Middle frontal gyrus (tissue), 1 donor: Measurements from ENCODE around the gene VILL.
A peak's percentile ranks its signal among the peaks of the same experiment; 100 is the strongest.

Experiments
- DNase-seq: peaks from one replicate; pipeline ENCODE4 v3.0.0-alpha.2; 2015; ENCODE audit warnings: low spot score; ENCODE audit errors: extremely low spot score

The VILL gene

DNA sequence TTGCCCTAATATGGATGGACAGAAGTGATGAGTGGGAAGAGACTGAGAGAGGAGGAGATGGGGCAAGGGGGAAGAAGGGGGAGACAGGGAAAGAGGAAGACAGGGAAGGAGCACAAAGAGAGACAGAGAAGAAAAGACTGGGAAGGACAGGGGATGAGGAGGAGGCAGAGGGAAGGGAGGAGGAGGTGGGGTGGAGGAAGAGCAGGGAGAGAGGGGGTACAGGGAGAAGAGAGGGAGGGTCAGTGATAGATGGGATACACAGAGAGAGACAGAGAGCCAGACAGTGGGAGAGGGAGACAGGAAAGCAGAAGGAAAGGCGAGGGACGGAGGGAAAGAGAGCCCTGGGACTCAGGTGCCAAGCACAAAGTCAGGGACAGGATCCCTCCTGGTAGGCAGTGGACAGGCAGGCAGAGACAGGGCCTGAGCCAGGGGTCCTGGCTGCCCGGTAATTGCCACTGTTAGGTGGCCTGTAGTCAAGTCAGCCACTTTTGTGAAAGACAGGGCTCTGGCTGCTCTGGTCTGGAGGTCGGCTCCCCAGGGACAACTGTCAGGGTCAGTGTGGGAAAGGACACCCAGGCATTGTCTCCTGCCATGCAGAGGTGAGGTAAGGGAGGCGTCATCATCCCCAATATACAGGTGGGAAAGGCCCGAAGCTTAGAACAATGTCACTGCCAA, 9.8 kb downstream of the VILL start:
- DNase-seq = no peak

DNA sequence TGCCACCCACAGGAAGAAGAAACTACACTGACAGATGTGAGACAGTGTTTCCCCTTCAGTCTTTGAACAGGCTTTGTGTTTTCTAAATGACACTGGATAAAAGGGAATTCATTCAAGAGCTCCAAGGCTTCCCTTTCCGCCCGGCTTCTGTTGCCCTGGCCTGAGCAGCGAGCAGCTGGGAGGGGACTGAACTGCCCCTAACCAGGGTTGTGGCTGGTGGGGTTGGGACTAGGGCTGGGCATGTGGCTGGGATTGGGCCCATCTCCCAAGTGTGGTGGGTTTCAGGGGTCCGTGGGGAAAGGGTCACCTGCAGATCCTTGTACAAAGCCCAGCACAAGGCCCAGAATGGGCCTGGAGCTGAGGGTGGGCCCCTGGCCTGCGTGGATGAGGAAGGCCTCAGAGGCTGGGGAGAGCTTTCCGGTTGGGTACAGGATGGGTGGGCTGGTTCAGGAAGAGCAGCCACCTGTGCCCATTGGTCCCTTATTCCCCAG, 10.4 kb downstream of the VILL start:
- DNase-seq = no peak

DNA sequence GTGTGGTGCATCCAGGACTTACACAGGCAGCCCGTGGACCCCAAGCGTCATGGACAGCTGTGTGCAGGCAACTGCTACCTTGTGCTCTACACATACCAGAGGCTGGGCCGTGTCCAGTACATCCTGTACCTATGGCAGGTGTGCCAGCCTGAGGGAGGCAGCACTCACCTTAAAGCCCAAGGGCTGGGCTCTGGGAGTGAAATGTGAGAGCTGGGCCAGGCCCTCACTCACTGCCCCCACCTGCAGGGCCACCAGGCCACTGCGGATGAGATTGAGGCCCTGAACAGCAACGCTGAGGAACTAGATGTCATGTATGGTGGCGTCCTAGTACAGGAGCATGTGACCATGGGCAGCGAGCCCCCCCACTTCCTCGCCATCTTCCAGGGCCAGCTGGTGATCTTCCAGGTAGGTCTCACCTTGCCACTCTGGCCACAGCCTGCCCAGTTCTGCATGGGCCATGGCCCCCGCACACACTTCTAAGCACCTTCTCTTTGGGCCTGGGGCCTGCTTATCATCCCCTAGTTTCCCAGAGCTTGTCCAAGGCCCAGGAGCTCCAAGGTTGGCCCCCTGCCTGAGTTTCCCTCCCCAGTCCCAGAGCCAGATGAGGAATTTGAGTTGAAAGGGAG, 11.0 kb downstream of the VILL start:
- no peak for DNase-seq

DNA sequence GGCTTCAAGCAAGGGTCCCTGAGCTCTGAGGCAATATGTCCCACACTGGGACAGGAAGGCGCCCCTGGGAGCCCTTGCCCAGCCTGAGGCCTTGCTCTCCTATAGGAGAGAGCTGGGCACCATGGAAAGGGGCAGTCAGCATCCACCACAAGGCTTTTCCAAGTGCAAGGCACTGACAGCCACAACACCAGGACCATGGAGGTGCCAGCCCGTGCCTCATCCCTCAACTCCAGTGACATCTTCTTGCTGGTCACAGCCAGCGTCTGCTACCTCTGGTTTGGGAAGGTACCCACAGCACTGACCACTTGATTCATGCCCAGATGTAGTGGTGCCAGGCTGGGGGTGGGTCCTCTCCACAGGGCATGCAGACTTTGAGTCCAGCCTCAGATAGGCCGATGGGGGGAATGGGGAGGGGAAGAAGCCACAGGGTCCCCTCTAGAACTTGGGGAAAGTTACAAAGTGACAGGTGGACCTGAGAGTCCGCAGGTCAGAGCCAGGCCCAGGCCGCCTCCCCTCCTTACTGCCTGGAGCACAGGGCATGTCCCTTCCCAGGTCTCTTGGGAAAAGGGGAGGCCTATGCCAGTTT, 11.8 kb downstream of the VILL start:
- DNase-seq = no peak

DNA sequence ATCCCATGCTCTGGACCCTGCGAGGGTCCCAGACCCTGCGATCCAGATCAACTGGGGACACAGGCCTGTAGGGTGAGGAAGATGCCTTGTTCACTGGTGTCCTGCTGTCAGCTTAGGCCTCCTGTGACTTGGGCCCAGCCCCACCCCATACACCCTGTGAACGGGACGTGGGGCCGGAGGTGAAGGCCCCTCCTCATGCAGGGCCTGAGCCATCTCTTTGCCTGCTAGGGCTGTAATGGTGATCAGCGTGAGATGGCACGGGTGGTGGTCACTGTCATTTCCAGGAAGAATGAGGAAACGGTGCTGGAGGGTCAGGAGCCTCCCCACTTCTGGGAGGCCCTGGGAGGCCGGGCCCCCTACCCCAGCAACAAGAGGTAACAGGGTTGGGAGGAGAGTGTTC, 12.4 kb downstream of the VILL start:
- DNase-seq = no peak

DNA sequence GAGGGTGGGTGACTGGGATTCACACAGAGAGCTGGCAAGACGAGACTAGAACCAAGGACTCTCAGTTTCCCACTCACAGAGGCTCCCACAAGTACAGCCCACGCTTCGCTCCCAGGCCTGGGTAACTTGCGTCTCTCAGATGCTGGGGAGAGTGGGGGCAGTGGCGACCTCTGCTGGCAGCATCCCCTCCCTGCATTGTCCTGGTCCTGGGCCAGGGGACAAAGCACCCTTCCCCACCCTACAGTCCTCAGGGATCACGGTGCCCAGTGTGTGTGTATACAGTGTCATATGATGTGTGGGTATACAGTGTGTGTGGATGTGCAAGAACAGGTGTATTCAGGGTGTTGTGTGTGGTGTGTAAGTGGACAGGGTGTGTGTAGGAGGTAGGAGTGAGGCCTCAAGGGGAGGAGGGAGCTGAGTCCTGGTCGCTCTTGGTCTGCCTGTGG, 12.8 kb downstream of the VILL start:
- DNase-seq = peak; percentile 69

DNA sequence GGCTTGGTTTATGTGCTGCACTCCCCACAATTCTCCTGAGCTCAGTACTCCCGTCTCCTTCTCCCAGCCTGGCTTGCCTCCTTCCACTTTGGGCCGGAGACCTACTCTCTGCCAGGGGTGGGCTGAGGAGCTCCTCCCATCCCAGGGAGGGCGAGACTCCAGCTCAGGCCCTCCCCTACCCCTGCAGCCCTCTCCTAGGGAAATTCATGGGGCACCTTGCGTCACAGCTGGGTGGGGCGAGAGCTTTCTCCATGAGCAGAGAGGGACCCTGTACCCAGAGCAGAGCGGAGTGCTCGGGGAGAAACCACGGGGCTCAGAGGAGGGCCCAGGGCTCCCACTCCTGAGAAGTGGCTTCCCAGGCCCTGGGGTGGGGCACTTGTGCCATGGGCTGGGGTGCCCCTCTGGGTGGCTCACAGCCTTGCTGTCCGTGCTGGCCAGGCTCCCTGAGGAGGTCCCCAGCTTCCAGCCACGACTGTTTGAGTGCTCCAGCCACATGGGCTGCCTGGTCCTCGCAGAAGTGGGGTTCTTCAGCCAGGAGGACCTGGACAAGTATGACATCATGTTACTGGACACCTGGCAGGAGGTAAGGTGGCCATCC, 13.3 kb downstream of the VILL start:
- DNase-seq = no peak

DNA sequence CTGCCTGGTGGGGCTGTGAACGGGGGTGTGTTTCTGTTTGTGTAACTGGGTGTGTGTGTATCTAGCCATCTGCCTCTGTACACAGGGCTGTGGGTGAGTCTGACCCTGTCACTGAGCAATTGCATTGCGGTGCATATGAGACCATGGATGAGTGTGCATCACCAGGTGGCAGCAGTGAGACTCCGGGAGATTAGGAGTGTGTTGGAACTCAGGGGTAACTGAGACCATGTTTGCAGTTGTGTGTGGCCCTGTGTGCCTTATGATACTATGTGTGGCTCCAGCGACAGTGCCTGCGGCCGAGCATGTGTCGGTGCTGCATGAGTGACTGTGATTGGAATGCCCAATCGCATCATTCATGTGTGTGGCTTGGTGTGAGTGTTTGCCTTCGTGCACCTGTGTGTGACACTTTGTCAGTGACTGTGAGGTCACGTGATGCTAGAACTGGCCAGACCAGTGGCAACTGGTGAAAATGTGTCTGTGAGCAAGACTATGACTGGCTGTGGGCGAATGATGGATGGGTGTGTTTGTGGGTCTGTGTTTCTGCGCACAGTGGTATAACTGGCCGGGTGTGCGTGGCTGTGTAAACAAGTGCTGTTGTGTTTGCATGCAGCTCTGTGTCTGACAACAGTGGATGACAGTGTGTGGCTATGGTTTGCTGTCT, 14.0 kb downstream of the VILL start:
- peak; percentile 70 for DNase-seq

DNA sequence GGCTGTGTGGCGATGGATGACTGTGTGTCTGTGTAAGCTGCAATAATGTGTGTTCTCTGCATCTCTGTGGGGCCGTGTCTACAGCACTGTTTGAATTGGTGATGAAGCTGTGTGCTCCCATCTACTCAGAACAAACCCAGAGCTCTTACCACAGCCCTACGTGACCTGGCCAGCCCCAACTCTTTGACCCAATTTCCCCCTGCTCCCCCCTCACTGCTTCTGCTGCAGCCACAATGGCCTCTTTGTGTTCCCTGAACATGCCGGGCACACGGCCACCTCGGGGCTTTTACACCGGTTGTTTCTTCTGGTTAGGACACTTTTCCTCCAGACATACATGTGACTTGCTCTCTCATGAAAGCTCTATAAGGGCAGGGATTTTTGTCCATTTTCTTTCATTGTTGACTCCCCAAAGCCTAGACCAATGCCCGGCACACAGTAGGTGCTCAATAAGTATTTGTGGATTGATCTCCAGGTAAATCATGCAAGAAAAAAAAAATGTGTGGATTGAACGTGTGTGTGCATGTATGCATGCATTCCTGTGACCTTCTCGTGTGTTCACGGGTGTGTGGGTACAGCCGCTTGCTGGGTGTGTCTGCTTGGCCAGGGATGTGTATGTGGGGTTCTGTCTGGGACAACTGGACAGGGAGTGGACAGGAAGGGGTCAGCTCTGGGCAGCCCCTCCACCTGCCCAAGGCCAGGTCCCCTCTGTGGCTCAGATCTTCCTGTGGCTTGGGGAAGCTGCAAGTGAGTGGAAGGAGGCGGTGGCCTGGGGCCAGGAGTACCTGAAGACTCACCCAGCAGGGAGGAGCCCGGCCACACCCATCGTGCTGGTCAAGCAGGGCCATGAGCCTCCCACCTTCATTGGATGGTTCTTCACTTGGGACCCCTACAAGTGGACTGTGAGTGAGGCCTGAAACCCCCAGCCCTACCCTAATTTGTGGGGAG, 14.8 kb downstream of the VILL start:
- peak; percentile 83 for DNase-seq

DNA sequence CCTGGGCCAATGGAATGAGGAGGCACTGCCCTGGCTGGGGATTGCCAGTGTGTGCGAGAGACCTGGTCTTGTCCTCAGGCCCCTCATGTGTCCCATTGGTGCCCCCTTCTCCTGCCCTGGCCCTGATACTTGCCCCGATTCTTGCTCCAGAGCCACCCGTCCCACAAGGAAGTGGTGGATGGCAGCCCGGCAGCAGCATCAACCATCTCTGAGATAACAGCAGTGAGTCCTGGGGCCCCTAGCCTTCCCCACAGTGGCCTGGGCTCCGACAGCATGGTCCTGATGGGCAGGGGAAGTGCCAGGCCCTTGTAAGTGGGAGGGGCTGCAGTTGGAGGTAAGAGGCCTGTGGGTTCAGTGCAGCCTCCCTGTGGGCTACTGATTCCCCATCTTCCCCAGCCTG, 15.4 kb downstream of the VILL start:
- DNase-seq = no peak

DNA sequence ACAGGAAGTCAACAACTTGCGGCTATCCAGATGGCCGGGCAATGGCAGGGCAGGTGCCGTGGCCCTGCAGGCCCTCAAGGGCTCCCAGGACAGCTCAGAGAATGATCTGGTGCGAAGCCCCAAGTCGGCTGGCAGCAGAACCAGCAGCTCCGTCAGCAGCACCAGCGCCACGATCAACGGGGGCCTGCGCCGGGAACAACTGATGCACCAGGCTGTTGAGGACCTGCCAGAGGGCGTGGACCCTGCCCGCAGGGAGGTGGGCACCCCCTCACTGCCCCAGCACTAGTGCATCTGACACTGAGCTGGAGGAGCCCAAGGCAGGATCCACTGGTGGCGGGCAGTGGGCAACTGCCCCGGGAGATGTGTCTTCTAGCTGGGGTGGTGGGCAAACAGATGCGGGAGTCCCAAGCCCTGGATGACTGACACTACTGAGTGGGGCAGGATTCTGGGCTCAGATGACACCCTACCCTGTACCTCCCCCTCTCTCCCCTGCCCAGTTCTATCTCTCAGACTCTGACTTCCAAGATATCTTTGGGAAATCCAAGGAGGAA, 15.9 kb downstream of the VILL start:
- DNase-seq = no peak

DNA sequence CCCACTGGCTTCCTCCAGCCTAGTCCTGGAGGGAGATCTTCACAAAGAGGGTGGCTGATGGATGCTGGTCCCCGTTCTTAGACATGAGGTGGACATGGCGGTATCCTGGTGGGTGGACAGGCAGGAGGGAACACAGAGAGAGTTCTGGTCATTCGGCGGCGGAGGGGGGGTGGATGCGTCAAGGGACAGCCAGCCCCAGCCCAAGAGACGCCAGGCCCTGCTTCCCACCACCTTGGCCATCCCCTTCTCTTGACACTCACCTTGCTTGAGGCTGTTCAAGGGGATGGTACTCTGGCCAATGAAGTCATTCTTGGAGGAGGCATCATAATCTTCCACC, 17.1 kb downstream of the VILL start:
- DNase-seq = no peak

DNA sequence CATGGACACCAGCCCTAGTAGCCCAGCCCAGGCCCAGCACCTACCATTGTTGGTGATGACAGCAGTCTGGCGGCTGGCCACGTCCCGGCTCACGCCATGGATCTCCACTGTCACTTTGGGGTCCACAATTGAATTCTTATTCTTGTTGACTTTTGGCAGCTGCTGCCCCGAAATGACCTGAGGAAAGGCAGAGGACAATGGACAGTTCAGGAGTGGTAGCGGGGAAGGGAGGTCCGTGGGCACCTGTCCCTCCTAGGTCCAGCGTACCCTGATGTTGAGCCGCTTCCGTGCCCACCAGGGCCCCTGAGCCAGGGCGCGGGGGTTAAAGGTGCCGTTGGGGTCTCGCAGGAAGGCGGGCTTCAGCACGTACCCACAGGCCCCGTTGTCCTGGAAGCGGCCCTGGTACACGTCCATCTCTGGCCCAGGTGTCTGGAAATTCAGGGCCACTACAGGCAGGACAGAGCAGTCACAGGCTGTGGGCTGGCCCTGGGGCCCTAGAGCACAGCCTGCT, 17.7 kb downstream of the VILL start:
- no peak for DNase-seq

DNA sequence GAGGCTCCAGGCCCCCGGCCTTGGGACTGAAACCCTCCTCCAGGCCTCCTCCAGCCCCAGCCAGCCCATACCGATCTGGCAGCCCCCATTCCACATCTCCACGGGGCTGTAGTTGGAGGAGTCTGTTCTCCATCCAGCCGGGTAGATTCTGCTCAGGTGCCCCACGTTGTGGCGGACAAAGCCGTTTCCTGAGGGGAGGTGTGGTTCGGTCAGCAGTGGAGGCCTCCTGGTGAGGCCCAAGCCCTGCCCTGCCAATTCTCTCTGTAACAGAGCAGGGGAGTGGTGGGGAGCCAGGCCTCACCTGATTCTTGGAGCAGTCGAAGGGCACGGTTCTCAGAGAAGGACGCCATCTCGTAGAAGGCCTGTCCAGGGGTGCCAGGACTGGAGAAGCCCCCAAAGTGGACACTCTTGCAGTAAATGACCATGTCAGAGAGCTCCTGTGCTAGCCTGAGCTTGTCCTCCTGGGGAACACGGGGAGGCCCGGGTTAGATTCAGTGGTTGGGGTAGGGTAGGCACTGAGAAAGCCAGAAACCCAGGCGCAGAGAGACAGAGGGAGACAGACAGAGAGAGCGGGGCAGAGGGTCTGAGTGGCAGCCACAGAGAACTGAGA, 18.5 kb downstream of the VILL start:
- DNase-seq = no peak

DNA sequence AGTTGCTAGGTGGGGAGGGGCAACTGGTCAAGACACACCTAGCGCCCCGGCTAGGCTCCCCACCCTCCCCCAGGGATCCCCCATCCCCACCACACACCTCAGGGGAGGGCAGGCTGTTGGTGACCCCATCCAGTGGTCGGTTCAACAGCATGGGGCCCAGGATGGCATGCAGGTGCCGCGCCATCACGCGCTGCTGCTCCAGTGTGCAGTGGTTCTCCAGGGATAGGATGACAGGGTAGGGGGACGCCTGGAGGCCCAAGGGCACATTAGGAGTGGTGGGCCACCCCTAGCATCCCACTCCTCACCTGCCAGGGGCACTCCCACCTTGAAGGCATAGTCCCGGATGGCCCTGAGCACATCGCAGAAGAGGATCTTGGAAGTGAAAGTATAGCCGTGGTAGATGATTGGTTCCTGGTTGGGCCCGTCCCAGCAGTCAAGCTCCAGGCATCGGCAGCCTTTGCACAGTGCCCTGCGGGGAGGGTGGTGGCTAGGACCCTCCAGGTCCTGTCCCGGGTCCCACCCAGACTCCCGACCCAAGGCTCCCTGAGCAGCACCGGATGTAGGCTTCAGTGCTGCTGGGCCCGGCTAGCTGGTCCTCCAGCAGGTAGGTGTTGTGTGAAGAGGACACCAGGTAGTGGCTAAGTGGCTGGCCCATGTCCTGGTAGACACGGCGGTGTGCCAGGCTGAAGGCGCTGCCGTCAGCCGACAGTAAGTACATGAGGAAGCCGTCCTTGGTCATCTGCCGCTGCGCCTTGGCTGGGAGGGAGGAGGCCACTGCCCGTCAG, 19.4 kb downstream of the VILL start:
- no peak for DNase-seq

DNA sequence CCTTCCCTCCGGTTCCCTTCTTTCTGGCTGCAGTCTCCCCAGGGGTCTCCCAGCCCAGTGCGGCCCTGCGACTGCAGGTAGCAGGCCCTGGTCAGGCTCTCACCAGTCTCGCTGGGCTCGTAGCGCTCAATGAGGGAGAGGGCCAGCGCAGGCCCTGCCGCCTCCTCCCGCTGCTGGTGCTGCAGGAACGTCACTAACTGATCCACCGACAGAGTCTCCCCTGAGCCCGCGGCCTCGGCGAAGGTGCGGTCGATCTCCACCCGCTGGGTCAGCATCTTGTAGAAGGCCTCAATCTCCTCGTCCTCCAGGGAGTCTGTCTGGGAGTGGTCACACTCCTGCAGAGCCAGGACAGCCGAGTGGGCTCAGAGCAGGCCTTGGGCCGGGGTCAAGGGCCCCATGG, 20.5 kb downstream of the VILL start:
- DNase-seq = no peak

DNA sequence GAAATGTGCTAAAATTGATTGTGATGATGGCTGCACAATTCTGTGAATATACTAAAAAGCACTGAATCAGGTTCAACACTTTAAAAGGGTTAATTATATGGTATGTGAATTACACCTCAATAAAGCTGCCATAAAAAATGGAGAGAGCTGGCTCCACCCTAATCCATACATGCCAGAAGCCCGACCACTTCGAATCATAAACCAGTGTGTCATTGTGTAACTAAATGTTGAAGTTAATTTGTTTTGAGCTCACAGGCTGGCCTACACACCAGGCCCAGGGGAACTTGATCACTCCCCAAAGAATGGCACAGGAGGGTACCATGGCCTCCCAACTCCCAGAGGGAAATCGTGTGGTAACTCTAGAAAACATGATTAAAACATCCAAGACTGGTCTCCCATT, 24.9 kb downstream of the VILL start:
- DNase-seq = no peak

DNA sequence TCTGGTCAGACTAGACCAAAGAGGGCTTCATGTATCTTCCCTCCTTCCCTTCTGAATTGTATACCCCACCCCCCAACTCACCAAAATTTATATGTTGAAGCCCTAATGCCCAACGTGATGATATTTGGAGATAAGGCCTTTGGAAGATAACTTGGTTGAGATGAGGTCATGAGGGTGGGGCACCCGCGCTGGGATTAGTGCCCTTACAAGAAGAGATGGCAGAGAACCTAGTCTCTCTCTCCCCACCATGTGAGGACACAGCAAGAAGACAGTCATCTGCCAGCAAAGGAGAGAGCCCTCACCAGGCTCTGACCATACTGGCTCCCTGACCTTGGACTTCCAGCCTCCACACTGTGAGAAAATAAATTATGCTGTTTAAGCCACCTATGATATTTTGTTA, 25.4 kb downstream of the VILL start:
- no peak for DNase-seq

DNA sequence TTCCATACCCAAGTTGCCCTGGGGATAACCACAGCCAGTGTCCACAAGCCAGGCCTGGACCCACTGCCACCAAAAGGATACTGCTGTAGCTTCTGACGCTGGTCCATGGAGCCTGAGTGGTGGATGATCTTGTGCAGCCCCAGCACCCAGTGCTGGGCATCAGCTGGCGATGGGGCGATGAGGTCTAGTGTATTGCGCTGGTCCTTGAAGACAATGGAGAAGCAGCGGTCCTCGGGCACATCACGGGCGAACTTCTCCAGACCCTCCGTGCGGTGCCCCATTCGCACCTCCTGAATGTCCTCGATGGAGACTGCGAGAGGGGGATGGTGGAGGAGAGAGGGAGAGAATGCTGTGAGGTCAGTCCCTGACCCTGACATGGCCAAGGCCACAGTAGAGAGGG, 25.8 kb downstream of the VILL start:
- no peak for DNase-seq
